Esophagus squamous epithelium (tissue), 4 donors: ENCODE results near the gene CD244.

ENCODE experiments used
- POLR2A ChIP-seq, 4 donors: fragments of 450-650 bp; IDR thresholded peaks; one replicate each; pipeline ENCODE4 v1.6.1; 2017; ENCODE audit warnings: antibody characterized with exemption in 4 of 4, mild to moderate bottlenecking in 4 of 4, moderate library complexity in 3 of 4
- TF ChIP-seq, protein P1 (sequence below), 6 experiments: fragments of 450-650 bp in 4 of 6; fragments of 200-600 bp in 2 of 6; sonication (generic) in 2 of 6; IDR thresholded peaks; one replicate each; pipeline ENCODE4 v1.5.1; 2016 to 2019; ENCODE audit warnings: antibody characterized with exemption in 6 of 6, mild to moderate bottlenecking in 4 of 6, moderate library complexity in 4 of 6

DNA sequence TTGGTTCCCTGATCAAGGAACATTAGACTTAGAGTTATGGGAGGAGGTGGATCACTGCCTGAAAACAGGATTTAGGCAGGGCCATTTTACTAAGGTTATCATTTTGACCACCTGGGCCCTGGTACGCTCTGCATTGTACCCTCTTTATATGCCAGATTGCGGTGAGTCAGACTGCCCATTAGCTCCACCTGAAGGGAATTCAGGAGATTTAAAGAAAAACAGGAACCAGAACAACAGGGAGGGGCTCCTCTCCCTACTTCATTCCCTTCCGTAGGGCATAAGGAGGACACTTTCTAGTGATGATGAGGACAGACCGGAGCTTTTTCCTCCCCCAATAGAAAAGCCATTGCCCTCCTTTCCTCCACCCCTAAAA is 42.9 kb upstream of the CD244 start:
- no peak for TF ChIP-seq POLR2A (IDR thresholded peaks at IDR 0.05)
- TF ChIP-seq, protein P1, sequence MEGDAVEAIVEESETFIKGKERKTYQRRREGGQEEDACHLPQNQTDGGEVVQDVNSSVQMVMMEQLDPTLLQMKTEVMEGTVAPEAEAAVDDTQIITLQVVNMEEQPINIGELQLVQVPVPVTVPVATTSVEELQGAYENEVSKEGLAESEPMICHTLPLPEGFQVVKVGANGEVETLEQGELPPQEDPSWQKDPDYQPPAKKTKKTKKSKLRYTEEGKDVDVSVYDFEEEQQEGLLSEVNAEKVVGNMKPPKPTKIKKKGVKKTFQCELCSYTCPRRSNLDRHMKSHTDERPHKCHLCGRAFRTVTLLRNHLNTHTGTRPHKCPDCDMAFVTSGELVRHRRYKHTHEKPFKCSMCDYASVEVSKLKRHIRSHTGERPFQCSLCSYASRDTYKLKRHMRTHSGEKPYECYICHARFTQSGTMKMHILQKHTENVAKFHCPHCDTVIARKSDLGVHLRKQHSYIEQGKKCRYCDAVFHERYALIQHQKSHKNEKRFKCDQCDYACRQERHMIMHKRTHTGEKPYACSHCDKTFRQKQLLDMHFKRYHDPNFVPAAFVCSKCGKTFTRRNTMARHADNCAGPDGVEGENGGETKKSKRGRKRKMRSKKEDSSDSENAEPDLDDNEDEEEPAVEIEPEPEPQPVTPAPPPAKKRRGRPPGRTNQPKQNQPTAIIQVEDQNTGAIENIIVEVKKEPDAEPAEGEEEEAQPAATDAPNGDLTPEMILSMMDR (IDR thresholded peaks at IDR 0.05): no peak
